NCI-H2081 treated with DMSO at 0.1 percent for 48 hours (cell line): ENCODE data around the gene PARVA.

Experiments used
- DNase-seq: peaks from one replicate; lab custom pipeline; 2025; lab: John Stamatoyannopoulos, UW

Gene PARVA

GRCh38 chr11:12433121-12433520 is 55.8 kb downstream of the PARVA start:
- DNase-seq = no peak

GRCh38 chr11:12433571-12434324 is 56.4 kb downstream of the PARVA start:
- DNase-seq = no peak

GRCh38 chr11:12434325-12434654 is 56.9 kb downstream of the PARVA start:
- DNase-seq = no peak

GRCh38 chr11:12435264-12435663 is 57.9 kb downstream of the PARVA start:
- DNase-seq = no peak

- no peak for DNase-seq
These were observed 58.9 kb downstream of the PARVA start for GRCh38 chr11:12436266-12436665.

- DNase-seq = no peak
These were observed 60.9 kb downstream of the PARVA start for GRCh38 chr11:12438291-12438690.

- DNase-seq = no peak
These were observed 62.2 kb downstream of the PARVA start for GRCh38 chr11:12439615-12440014.

- no peak for DNase-seq
These were observed 63.2 kb downstream of the PARVA start for GRCh38 chr11:12440565-12440964.

GRCh38 chr11:12441231-12441861 is 64.0 kb downstream of the PARVA start:
- no peak for DNase-seq

- DNase-seq = no peak
These were observed 67.2 kb downstream of the PARVA start for GRCh38 chr11:12444601-12445000.

GRCh38 chr11:12445001-12445400 is 67.6 kb downstream of the PARVA start:
- no peak for DNase-seq

- DNase-seq = no peak
These were observed 69.5 kb downstream of the PARVA start for GRCh38 chr11:12446863-12447262.

- DNase-seq = no peak
These were observed 71.0 kb downstream of the PARVA start for GRCh38 chr11:12448131-12448939.

- no peak for DNase-seq
These were observed 72.8 kb downstream of the PARVA start for GRCh38 chr11:12449961-12450715.

GRCh38 chr11:12451179-12451814 is 73.9 kb downstream of the PARVA start:
- DNase-seq = no peak

GRCh38 chr11:12453243-12453642 is 75.9 kb downstream of the PARVA start:
- no peak for DNase-seq

GRCh38 chr11:12454782-12455181 is 77.4 kb downstream of the PARVA start:
- DNase-seq = no peak

- no peak for DNase-seq
These were observed 78.6 kb downstream of the PARVA start for GRCh38 chr11:12455938-12456337.

- DNase-seq = no peak
These were observed 79.5 kb downstream of the PARVA start for GRCh38 chr11:12456651-12457579.

- DNase-seq = no peak
These were observed 80.7 kb downstream of the PARVA start for GRCh38 chr11:12458042-12458441.

GRCh38 chr11:12459374-12459773 is 82.0 kb downstream of the PARVA start:
- no peak for DNase-seq
